ENCODE results near the gene ATXN7L3. TPM values are rescaled to one million over a fixed set of nuclear protein-coding genes. Genes with fewer than 3 reads are reported as not detected.

ATXN7L3 gene
- total and polyA plus RNA-seq, 9 of the 15 experiments (the other 6 are each of a cell fraction or from before 2014, with no cell fraction given), result 0.62 to 66.1 (median 33.2) TPM

DNA sequence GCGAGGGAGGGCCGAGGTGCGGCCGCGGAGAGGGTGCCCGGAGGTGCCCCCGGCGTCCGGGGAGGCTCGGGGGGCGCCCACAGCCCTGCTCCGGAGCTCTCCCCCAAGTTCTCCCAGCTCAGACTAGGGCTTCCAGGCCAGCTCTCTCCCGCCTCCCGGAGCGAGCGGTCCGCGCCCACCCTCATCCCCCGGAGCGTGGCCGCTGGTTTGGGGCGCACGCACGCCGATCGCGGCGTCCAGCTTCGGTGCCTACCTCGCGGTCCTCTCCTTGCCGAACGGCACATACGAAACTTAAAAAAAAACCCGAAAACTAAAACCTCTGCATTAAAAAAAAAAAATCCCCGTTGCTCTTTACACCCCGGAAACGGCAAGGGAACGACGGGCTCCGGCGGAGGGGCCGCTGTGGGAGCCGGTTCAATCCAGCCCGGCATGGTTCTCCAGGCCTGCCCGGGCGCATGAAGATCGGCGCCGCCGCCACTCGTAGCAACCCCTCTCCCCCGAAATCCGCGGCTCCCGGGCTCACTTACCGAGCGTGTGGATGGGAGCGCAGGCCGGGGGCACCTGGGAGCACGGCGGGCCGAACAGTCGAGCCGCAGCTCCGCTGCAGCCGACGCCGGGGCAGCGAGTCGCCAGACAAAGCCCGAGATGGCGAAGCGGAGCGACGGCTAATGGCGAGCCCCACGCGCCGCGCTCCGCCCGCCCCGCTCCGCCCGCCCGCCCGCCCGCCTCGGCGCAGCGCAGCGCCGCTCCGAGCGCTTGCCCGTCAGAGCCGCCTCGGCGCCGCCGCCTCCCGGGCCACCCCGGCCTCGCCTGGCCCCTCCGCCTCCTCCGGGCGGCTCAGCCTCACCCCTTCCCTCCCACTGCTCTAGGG is 20.8 kb upstream of the ATXN7L3 start (continued):
- no peak for TF ChIP-seq JUN (IDR thresholded peaks at IDR 0.05; ENCODE audit: borderline replicate concordance, low read depth, low read length)
- TF ChIP-seq JUN (CRISPR knock-in tag; IDR thresholded peaks at IDR 0.05; ENCODE audit: borderline replicate concordance), result no peak
- no peak for TF ChIP-seq EGR1 (conservative IDR thresholded peaks at IDR 0.05)
- TF ChIP-seq, protein P1, sequence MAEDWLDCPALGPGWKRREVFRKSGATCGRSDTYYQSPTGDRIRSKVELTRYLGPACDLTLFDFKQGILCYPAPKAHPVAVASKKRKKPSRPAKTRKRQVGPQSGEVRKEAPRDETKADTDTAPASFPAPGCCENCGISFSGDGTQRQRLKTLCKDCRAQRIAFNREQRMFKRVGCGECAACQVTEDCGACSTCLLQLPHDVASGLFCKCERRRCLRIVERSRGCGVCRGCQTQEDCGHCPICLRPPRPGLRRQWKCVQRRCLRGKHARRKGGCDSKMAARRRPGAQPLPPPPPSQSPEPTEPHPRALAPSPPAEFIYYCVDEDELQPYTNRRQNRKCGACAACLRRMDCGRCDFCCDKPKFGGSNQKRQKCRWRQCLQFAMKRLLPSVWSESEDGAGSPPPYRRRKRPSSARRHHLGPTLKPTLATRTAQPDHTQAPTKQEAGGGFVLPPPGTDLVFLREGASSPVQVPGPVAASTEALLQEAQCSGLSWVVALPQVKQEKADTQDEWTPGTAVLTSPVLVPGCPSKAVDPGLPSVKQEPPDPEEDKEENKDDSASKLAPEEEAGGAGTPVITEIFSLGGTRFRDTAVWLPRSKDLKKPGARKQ (CRISPR knock-in tag; IDR thresholded peaks at IDR 0.05), result no peak
- no peak for TF ChIP-seq ZNF133 (CRISPR knock-in tag; IDR thresholded peaks at IDR 0.05)
- TF ChIP-seq RBM22 (IDR thresholded peaks at IDR 0.05; ENCODE audit: low read depth, low read length, poor library complexity, severe bottlenecking), result peak; percentile 46
- peak; percentile 84 for TF ChIP-seq ZFX (CRISPR knock-in tag; IDR thresholded peaks at IDR 0.05)
- peak; percentile 49; the same call in 1 of the 2 replicates for TF ChIP-seq EP400 (IDR thresholded peaks at IDR 0.05)
- TF ChIP-seq MTF1 (CRISPR knock-in tag; IDR thresholded peaks at IDR 0.05; ENCODE audit: borderline replicate concordance), result no peak
- TF ChIP-seq, protein P2, sequence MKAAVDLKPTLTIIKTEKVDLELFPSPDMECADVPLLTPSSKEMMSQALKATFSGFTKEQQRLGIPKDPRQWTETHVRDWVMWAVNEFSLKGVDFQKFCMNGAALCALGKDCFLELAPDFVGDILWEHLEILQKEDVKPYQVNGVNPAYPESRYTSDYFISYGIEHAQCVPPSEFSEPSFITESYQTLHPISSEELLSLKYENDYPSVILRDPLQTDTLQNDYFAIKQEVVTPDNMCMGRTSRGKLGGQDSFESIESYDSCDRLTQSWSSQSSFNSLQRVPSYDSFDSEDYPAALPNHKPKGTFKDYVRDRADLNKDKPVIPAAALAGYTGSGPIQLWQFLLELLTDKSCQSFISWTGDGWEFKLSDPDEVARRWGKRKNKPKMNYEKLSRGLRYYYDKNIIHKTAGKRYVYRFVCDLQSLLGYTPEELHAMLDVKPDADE (conservative IDR thresholded peaks at IDR 0.05; ENCODE audit: control insufficient read depth, low read depth, low read length), result 0 out of 2 replicates have a peak, but pooled peaks have one; percentile 10
- peak; percentile 17; the same call in 1 of the 2 replicates for TF ChIP-seq SIN3B (IDR thresholded peaks at IDR 0.05; ENCODE audit: low read depth)
- TF ChIP-seq OTX1 (CRISPR knock-in tag; IDR thresholded peaks at IDR 0.05), result no peak
- TF ChIP-seq ZNF263 (CRISPR knock-in tag; IDR thresholded peaks at IDR 0.05; ENCODE audit: borderline replicate concordance), result peak; percentile 75
- TF ChIP-seq ESRRA (IDR thresholded peaks at IDR 0.05; ENCODE audit: borderline replicate concordance, low read depth), result no peak

Measured in K562 (cell line).